SK-N-SH (cell line): Measurements from ENCODE around the gene TP73. TPM values are rescaled to one million over a fixed set of nuclear protein-coding genes. Genes with fewer than 3 reads are reported as not detected.

Source experiments
- CTCF ChIA-PET: fragments of 300-600, 350-600 bp; formaldehyde crosslinking; extraction: SDS; loops from one replicate; lab custom pipeline; 2021; lab: Yijun Ruan, JAX
- POLR2A ChIA-PET: fragments of 350-600 bp; sonication (Branson Sonifier 250); formaldehyde crosslinking; extraction: SDS; loops from one replicate; lab custom pipeline; 2020; ENCODE audit warnings: antibody characterized with exemption, inconsistent platforms; lab: Yijun Ruan, JAX
- DNase-seq: peaks from one replicate; pipeline ENCODE4 v3.0.0; 2012
- H2AFZ ChIP-seq: fragments of 200-600 bp; sonication (generic); 2 replicates; pipeline ENCODE4 v1.8.1; 2016; ENCODE audit warnings: antibody characterized with exemption, mild to moderate bottlenecking, low read depth
- H3F3A ChIP-seq: fragments of 200-600 bp; sonication (generic); replicated peaks from 2 replicates; pipeline ENCODE3; 2016; ENCODE audit warnings: antibody characterized with exemption, mild to moderate bottlenecking; ENCODE audit not compliant: insufficient read depth
- H3K27ac ChIP-seq, 2 experiments: fragments of 200-500 bp in 1 of 2; fragments of 200-600 bp in 1 of 2; sonication (Bioruptor generic) in 1 of 2; sonication (generic), shearing (Covaris generic) in 1 of 2; 2 replicates each; pipeline versions ENCODE4 v1.5.1 to v1.6.1; 2014 to 2016; ENCODE audit warnings: low read depth in 2 of 2, inconsistent platforms in 1 of 2, low read length in 1 of 2, mild to moderate bottlenecking in 1 of 2, mixed read lengths in 1 of 2
- H3K27me3 ChIP-seq: fragments of 200-600 bp; sonication (generic), shearing (Covaris generic); 2 replicates; pipeline ENCODE4 v1.6.1; 2016; ENCODE audit warnings: mixed run types; ENCODE audit not compliant: insufficient read depth
- H3K36me3 ChIP-seq, 2 experiments: fragments of 200-500 bp in 1 of 2; fragments of 200-600 bp in 1 of 2; sonication (Bioruptor generic) in 1 of 2; sonication (generic) in 1 of 2; replicated peaks in 1 of 2; 2 replicates each; pipeline versions ENCODE3 to v1.5.1; 2014 to 2016; ENCODE audit warnings: low read length in 1 of 2, mild to moderate bottlenecking in 1 of 2; ENCODE audit not compliant: insufficient read depth in 2 of 2, control insufficient read depth in 1 of 2
- H3K4me1 ChIP-seq, 2 experiments: fragments of 200-500 bp in 1 of 2; fragments of 200-600 bp in 1 of 2; sonication (Bioruptor generic) in 1 of 2; sonication (generic), shearing (Covaris generic) in 1 of 2; 2 replicates each; pipeline versions ENCODE4 v1.5.1 to v1.6.1; 2014 to 2016; ENCODE audit warnings: low read depth in 1 of 2, low read length in 1 of 2, mixed run types in 1 of 2; ENCODE audit not compliant: insufficient read depth in 2 of 2, control insufficient read depth in 1 of 2
- H3K4me2 ChIP-seq: fragments of 200-600 bp; sonication (generic), shearing (Covaris generic); 2 replicates; pipeline ENCODE4 v1.6.1; 2017; ENCODE audit warnings: mixed run types
- H3K4me3 ChIP-seq, 2 experiments: fragments of 200-500 bp in 1 of 2; fragments of 200-600 bp in 1 of 2; sonication (Bioruptor generic) in 1 of 2; sonication (generic), shearing (Covaris generic) in 1 of 2; 2 replicates each; pipeline versions ENCODE4 v1.5.1 to v1.8.1; 2014 to 2016; ENCODE audit warnings: low read depth in 2 of 2, inconsistent platforms in 1 of 2, low read length in 1 of 2, mild to moderate bottlenecking in 1 of 2, mixed read lengths in 1 of 2, moderate library complexity in 1 of 2
- H3K79me2 ChIP-seq: fragments of 200-600 bp; sonication (generic); 2 replicates; pipeline ENCODE4 v1.8.1; 2017; ENCODE audit warnings: mild to moderate bottlenecking; ENCODE audit not compliant: insufficient read depth
- H3K9ac ChIP-seq: fragments of 200-600 bp; sonication (generic); 2 replicates; pipeline ENCODE4 v1.6.1; 2017; ENCODE audit warnings: mixed run types
- H3K9me2 ChIP-seq: fragments of 200-600 bp; sonication (generic); 2 replicates; pipeline ENCODE4 v1.6.1; 2017; ENCODE audit warnings: mixed run types
- H3K9me3 ChIP-seq: fragments of 200-600 bp; sonication (generic); 2 replicates; pipeline ENCODE4 v1.6.1; 2017; ENCODE audit warnings: mixed run types, mild to moderate bottlenecking, moderate library complexity
- H4K20me1 ChIP-seq: fragments of 200-600 bp; sonication (generic); 2 replicates; pipeline ENCODE4 v1.6.1; 2017; ENCODE audit warnings: mild to moderate bottlenecking, mixed run types; ENCODE audit not compliant: insufficient read depth
- CHD2 ChIP-seq: fragments of 150-350 bp; IDR thresholded peaks from 2 replicates; pipeline ENCODE4 v1.6.1; 2018; ENCODE audit warnings: low read length; ENCODE audit not compliant: partially characterized antibody
- ELF1 ChIP-seq: IDR thresholded peaks from 2 replicates; pipeline ENCODE4 v1.4.0; 2012
- EP300 ChIP-seq, 2 experiments: IDR thresholded peaks; 2 replicates each; pipeline versions ENCODE4 v1.4.0 to v1.6.1; 2012; ENCODE audit warnings: borderline replicate concordance in 1 of 2, low read depth in 1 of 2, low read length in 1 of 2
- EZH2phosphoT487 ChIP-seq: fragments of 200-600 bp; sonication (generic); IDR thresholded peaks from 2 replicates; pipeline ENCODE4 v1.6.1; 2017; ENCODE audit warnings: low read depth, mixed run types, mild to moderate bottlenecking, antibody characterized with exemption, moderate library complexity, borderline replicate concordance
- FOSL2 ChIP-seq: IDR thresholded peaks from 2 replicates; pipeline ENCODE4 v1.4.0; 2012; ENCODE audit warnings: low read depth, mild to moderate bottlenecking, moderate library complexity, borderline replicate concordance
- FOXM1 ChIP-seq: IDR thresholded peaks from 2 replicates; pipeline ENCODE4 v1.4.0; 2012; ENCODE audit warnings: low read depth, mild to moderate bottlenecking
- GABPA ChIP-seq: IDR thresholded peaks from 2 replicates; pipeline ENCODE4 v1.4.0; 2012; ENCODE audit warnings: low read depth, mild to moderate bottlenecking
- IRF3 ChIP-seq: fragments of 150-350 bp; IDR thresholded peaks from 2 replicates; pipeline ENCODE4 v1.6.1; 2016; ENCODE audit warnings: mild to moderate bottlenecking, low read depth, low read length
- JUND ChIP-seq: IDR thresholded peaks from 2 replicates; pipeline ENCODE4 v1.4.0; 2012
- MAX ChIP-seq: IDR thresholded peaks from 2 replicates; pipeline ENCODE4 v1.4.0; 2012; ENCODE audit warnings: low read depth
- MEF2A ChIP-seq: IDR thresholded peaks from 2 replicates; pipeline ENCODE4 v1.4.0; 2012; ENCODE audit warnings: low read depth, borderline replicate concordance
- NFIC ChIP-seq: IDR thresholded peaks from 2 replicates; pipeline ENCODE4 v1.4.0; 2012; ENCODE audit warnings: borderline replicate concordance
- NRF1 ChIP-seq: IDR thresholded peaks from 2 replicates; pipeline ENCODE4 v1.6.1; 2012; ENCODE audit warnings: low read depth, mild to moderate bottlenecking, low read length
- POLR2AphosphoS5 ChIP-seq: IDR thresholded peaks from 2 replicates; pipeline ENCODE4 v1.6.1; 2012; ENCODE audit warnings: low read depth, low read length
- RFX5 ChIP-seq: IDR thresholded peaks from 2 replicates; pipeline ENCODE4 v1.6.1; 2012; ENCODE audit warnings: mild to moderate bottlenecking, improper control_type of control experiment, low read length
- SIN3A ChIP-seq: IDR thresholded peaks from 2 replicates; pipeline ENCODE4 v1.6.1; 2012; ENCODE audit warnings: low read depth, mild to moderate bottlenecking, low read length, moderate library complexity, borderline replicate concordance
- TAF1 ChIP-seq: IDR thresholded peaks from 2 replicates; pipeline ENCODE4 v1.6.1; 2012; ENCODE audit warnings: low read depth, mild to moderate bottlenecking, low read length, moderate library complexity, borderline replicate concordance
- USF1 ChIP-seq: IDR thresholded peaks from 2 replicates; pipeline ENCODE4 v1.4.0; 2012; ENCODE audit warnings: low read depth, borderline replicate concordance
- USF2 ChIP-seq: fragments of 150-350 bp; IDR thresholded peaks from 2 replicates; pipeline ENCODE4 v1.6.1; 2017; ENCODE audit warnings: antibody characterized with exemption, low read length, low read depth, borderline replicate concordance
- ZBTB33 ChIP-seq: IDR thresholded peaks from 2 replicates; pipeline ENCODE4 v1.4.0; 2012; ENCODE audit warnings: low read depth, borderline replicate concordance
- WGBS: methylation state at CpG from one replicate; pipeline ENCODE4 v1.1.6; 2017; ENCODE audit warnings: low lambda C conversion rate; 5-methylcytosine and 5-hydroxymethylcytosine counted together
- polyA plus RNA-seq, 3 experiments: library from polyadenylated mRNA; depleted of rRNA; stranded (reverse); fragments of >200 nt; gene quantifications; 2 replicates each; pipeline ENCODE4 v1.2.3, GENCODE V29; 2012

Gene TP73
- polyA plus RNA-seq, 1 of the 3 experiments (the other 2 are of a cell fraction), result 0.64 TPM

- Histone ChIP-seq H3K4me1 (peaks cover 0 to 22% of the 10 kb centered on the region in 2 experiments; a peak in 1 of 4 replicates), H3K4me2 (no peak overlapping the region), H3K36me3 (peaks cover 0 to 16% of the 10 kb centered on the region in 2 experiments), H3K9me3 (no peaks in the 10 kb centered on the region), H3F3A (no peaks in the 10 kb centered on the region), H2AFZ (no peak overlapping the region), H3K79me2 (no peaks in the 10 kb centered on the region), H4K20me1 (no peaks in the 10 kb centered on the region), H3K27me3 (no peaks in the 10 kb centered on the region), H3K27ac (peak overlapping the region in 1 of 2 experiments; percentile 9; a peak in 1 of 4 replicates), H3K9me2 (no peaks in the 10 kb centered on the region), H3K9ac (no peak overlapping the region), H3K4me3 (no peak overlapping the region)
- ChIA-PET POLR2A (no interaction called here), CTCF (interaction anchor here (0.6 to 6.7 kb wide), 5 partner anchors 7 to 279 kb away, joined by 3 to 55 read pairs (median 4); partner anchors contain the start of gene WRAP73)
- 62% methylated on average over 10 of the region's 25 CpGs for WGBS
- no peak for DNase-seq
- TF ChIP-seq JUND (no peak), USF2 (no peak), TAF1 (no peak), ZBTB33 (no peak), GABPA (no peak)
- TF ChIP-seq, all 33 proteins: peak for 0
Measured at GRCh38 chr1:3731583-3732433, 79.5 kb downstream of the TP73 start.

GRCh38 chr1:3732434-3733093, 80.2 kb downstream of the TP73 start:
- no peak for DNase-seq
- no peaks in the 10 kb centered on the region for H3K9me2 ChIP-seq
- no peak overlapping the region for H3K4me2 ChIP-seq
- no peaks in the 10 kb centered on the region for H3F3A ChIP-seq
- H3K4me3 ChIP-seq, result no peak overlapping the region
- ChIA-PET CTCF (interaction anchor here (0.6 to 6.7 kb wide), 6 partner anchors 8 to 279 kb away, joined by 3 to 55 read pairs (median 4); partner anchors contain the start of gene WRAP73), POLR2A (no interaction called here)
- peaks cover 0 to 22% of the 10 kb centered on the region in 2 experiments; a peak in 1 of 4 replicates for H3K4me1 ChIP-seq
- no peak overlapping the region; a peak in 1 of 4 replicates for H3K27ac ChIP-seq
- no peaks in the 10 kb centered on the region for H3K27me3 ChIP-seq
- 100% methylated on average over 1 of the region's 37 CpGs for WGBS
- no peaks in the 10 kb centered on the region for H3K79me2 ChIP-seq
- H3K9ac ChIP-seq, result no peak overlapping the region
- peaks cover 0 to 20% of the 10 kb centered on the region in 2 experiments for H3K36me3 ChIP-seq
- no peaks in the 10 kb centered on the region for H3K9me3 ChIP-seq
- no peak overlapping the region for H2AFZ ChIP-seq
- no peaks in the 10 kb centered on the region for H4K20me1 ChIP-seq
- no peak for TF ChIP-seq MEF2A
- no peak for TF ChIP-seq POLR2AphosphoS5
- TF ChIP-seq EZH2phosphoT487, result no peak
- no peak for TF ChIP-seq GABPA
- no peak for TF ChIP-seq SIN3A
- no peak for TF ChIP-seq NRF1
- no peak for TF ChIP-seq EP300 (IDR thresholded peaks at IDR 0.05; ENCODE audit: borderline replicate concordance in 1 of 2, low read depth in 1 of 2, low read length in 1 of 2)
- no peak for TF ChIP-seq ELF1
- TF ChIP-seq NFIC, result no peak
- no peak for TF ChIP-seq RFX5
- TF ChIP-seq IRF3, result no peak
- no peak for TF ChIP-seq FOXM1
- TF ChIP-seq USF1, result no peak
- no peak for TF ChIP-seq FOSL2
- no peak for TF ChIP-seq CHD2
- TF ChIP-seq MAX, result no peak
